CD14-positive monocyte (primary cell): Measurements from ENCODE around the gene TAAR2. TPM values are rescaled to one million over a fixed set of nuclear protein-coding genes. Genes with fewer than 3 reads are reported as not detected.

Experiments
- DNase-seq, 3 donors: peaks; one replicate each; pipeline ENCODE4 v3.0.0-alpha.2; 2011 to 2022
- H2AFZ ChIP-seq: 2 replicates; pipeline ENCODE4 v1.6.0; 2012; ENCODE audit warnings: mild to moderate bottlenecking, low read depth, low read length, inconsistent platforms; ENCODE audit not compliant: insufficient read depth, poor library complexity, severe bottlenecking
- H3K27ac ChIP-seq, 2 donors: 1 replicate in 1 of 2; 2 replicates in 1 of 2; pipeline ENCODE4 v1.5.1; 2012 to 2013; ENCODE audit warnings: low read length in 2 of 2, control low read depth in 1 of 2, inconsistent platforms in 1 of 2, low read depth in 1 of 2, mild to moderate bottlenecking in 1 of 2
- H3K27me3 ChIP-seq, 2 donors: one replicate each; pipeline versions ENCODE4 v1.6.0 to v1.6.1; 2011 to 2013; ENCODE audit warnings: low read length in 2 of 2; ENCODE audit not compliant: control insufficient read depth in 2 of 2, insufficient read depth in 2 of 2
- H3K36me3 ChIP-seq, 2 donors: replicated peaks in 1 of 2; 1 replicate in 1 of 2; 2 replicates in 1 of 2; pipeline versions ENCODE4 v1.5.1 to v1.6.1; 2012 to 2013; ENCODE audit warnings: low read length in 2 of 2, control low read depth in 1 of 2, inconsistent platforms in 1 of 2, mild to moderate bottlenecking in 1 of 2; ENCODE audit not compliant: insufficient read depth in 2 of 2, control insufficient read depth in 1 of 2
- H3K4me1 ChIP-seq, 2 donors: 1 replicate in 1 of 2; 2 replicates in 1 of 2; pipeline versions ENCODE4 v1.5.1 to v1.6.1; 2012 to 2013; ENCODE audit warnings: low read length in 2 of 2, control low read depth in 1 of 2, inconsistent platforms in 1 of 2, mild to moderate bottlenecking in 1 of 2, moderate library complexity in 1 of 2; ENCODE audit not compliant: insufficient read depth in 2 of 2, control insufficient read depth in 1 of 2
- H3K4me2 ChIP-seq: replicated peaks from 2 replicates; pipeline ENCODE3; 2012; ENCODE audit warnings: low read length, moderate library complexity, mild to moderate bottlenecking; ENCODE audit not compliant: poor library complexity, severe bottlenecking; ENCODE audit errors: extremely low read depth
- H3K4me3 ChIP-seq, 3 experiments: fragments of 200-600 bp in 1 of 3; sonication (generic) in 1 of 3; replicated peaks in 1 of 3; 1 replicate in 2 of 3; 2 replicates in 1 of 3; pipeline ENCODE4 v1.5.1; 2011 to 2013; ENCODE audit warnings: low read length in 3 of 3, mild to moderate bottlenecking in 3 of 3, control low read depth in 2 of 3, low read depth in 2 of 3, inconsistent platforms in 1 of 3, moderate library complexity in 1 of 3
- H3K79me2 ChIP-seq: 2 replicates; pipeline ENCODE4 v1.6.0; 2012; ENCODE audit warnings: mild to moderate bottlenecking, control low read depth, inconsistent platforms, low read length, moderate library complexity; ENCODE audit not compliant: insufficient read depth
- H3K9ac ChIP-seq: 2 replicates; pipeline ENCODE4 v1.6.0; 2017; ENCODE audit warnings: low read length, mild to moderate bottlenecking; ENCODE audit not compliant: insufficient read depth, poor library complexity, severe bottlenecking
- H3K9me3 ChIP-seq, 2 donors: replicated peaks in 1 of 2; 1 replicate in 1 of 2; 2 replicates in 1 of 2; pipeline versions ENCODE4 v1.5.1 to v1.6.1; 2012 to 2013; ENCODE audit warnings: low read length in 2 of 2, control low read depth in 1 of 2; ENCODE audit not compliant: control insufficient read depth in 1 of 2, insufficient read depth in 1 of 2
- H4K20me1 ChIP-seq: 2 replicates; pipeline ENCODE4 v1.6.0; 2012; ENCODE audit warnings: mild to moderate bottlenecking, low read length, control low read depth, moderate library complexity; ENCODE audit not compliant: insufficient read depth
- H3K27ac Mint-ChIP-seq, 7 donors: one replicate each; pipeline ENCODE4 v1.8.0; 2020; ENCODE audit warnings: mild to moderate bottlenecking in 7 of 7, mixed read lengths in 7 of 7, moderate library complexity in 6 of 7, inconsistent platforms in 2 of 7
- H3K27me3 Mint-ChIP-seq, 3 donors: one replicate each; pipeline ENCODE4 v1.8.0; 2021 to 2022; ENCODE audit warnings: low read depth in 3 of 3, mild to moderate bottlenecking in 3 of 3, mixed read lengths in 3 of 3, moderate library complexity in 3 of 3, inconsistent platforms in 1 of 3
- H3K36me3 Mint-ChIP-seq, 2 donors: one replicate each; pipeline ENCODE4 v1.8.0; 2020; ENCODE audit warnings: mixed read lengths in 2 of 2, inconsistent platforms in 1 of 2, mild to moderate bottlenecking in 1 of 2
- H3K4me1 Mint-ChIP-seq: one replicate; pipeline ENCODE4 v1.8.0; 2020; ENCODE audit warnings: mild to moderate bottlenecking, mixed read lengths
- H3K4me3 Mint-ChIP-seq, 2 donors: one replicate each; pipeline ENCODE4 v1.8.0; 2020; ENCODE audit warnings: mild to moderate bottlenecking in 2 of 2, mixed read lengths in 2 of 2, moderate library complexity in 1 of 2
- H3K9me3 Mint-ChIP-seq, 7 donors: one replicate each; pipeline ENCODE4 v1.8.0; 2020 to 2022; ENCODE audit warnings: mixed read lengths in 7 of 7, mild to moderate bottlenecking in 6 of 7, moderate library complexity in 6 of 7, inconsistent platforms in 2 of 7
- CTCF ChIP-seq: fragments of 200-600 bp; IDR thresholded peaks from one replicate; pipeline ENCODE4 v1.8.0; 2022; ENCODE audit warnings: antibody characterized with exemption, mild to moderate bottlenecking
- WGBS: methylation state at CpG from one replicate; pipeline ENCODE4 v1.1.5; 2013; ENCODE audit warnings: missing lambda C conversion rate; ENCODE audit not compliant: insufficient coverage; 5-methylcytosine and 5-hydroxymethylcytosine counted together
- intact Hi-C, 2 donors: fragments of 100-400 bp; cut with micrococcal nuclease; formaldehyde crosslinking; loops; one replicate each; pipeline versions ENCODE4 v1.15.0 to v1.15.1; 2023
- polyA plus RNA-seq, 3 donors: library from polyadenylated mRNA; depleted of rRNA in 1 of 3; unstranded in 2 of 3; stranded (reverse) in 1 of 3; fragments of 300-500 nt in 2 of 3; fragments of >200 nt in 1 of 3; fragmentation: Illumina TruSeq in 2 of 3; gene quantifications; 1 replicate in 2 of 3; 2 replicates in 1 of 3; pipeline ENCODE4 v1.2.3, GENCODE V29; 2012 to 2021

The TAAR2 gene
- polyA plus RNA-seq, 3 donors, result not detected

DNA sequence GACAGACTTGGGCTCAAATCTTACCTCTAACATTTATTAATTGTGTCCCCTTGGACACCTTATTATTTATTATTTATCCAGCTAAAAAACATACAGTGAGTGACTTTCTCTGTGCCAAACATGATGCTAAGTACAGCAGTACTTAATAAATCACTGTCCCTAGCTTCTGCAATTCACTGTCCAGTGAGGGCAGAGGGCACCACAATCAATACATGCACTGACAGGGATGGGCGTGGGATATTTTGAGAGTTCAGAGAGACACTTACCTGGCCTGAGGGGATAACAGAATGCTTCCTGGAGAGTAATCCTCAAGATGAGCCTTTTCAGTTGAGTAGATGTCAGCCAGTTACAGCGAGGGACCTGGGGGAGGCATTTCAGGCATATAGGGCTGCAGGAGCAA lies 9.3 kb upstream of the TAAR2 start:
- no peak overlapping the region for H2AFZ ChIP-seq
- WGBS, result 100% methylated on average over 1 of the region's 2 CpGs
- TF ChIP-seq CTCF, result no peak

DNA sequence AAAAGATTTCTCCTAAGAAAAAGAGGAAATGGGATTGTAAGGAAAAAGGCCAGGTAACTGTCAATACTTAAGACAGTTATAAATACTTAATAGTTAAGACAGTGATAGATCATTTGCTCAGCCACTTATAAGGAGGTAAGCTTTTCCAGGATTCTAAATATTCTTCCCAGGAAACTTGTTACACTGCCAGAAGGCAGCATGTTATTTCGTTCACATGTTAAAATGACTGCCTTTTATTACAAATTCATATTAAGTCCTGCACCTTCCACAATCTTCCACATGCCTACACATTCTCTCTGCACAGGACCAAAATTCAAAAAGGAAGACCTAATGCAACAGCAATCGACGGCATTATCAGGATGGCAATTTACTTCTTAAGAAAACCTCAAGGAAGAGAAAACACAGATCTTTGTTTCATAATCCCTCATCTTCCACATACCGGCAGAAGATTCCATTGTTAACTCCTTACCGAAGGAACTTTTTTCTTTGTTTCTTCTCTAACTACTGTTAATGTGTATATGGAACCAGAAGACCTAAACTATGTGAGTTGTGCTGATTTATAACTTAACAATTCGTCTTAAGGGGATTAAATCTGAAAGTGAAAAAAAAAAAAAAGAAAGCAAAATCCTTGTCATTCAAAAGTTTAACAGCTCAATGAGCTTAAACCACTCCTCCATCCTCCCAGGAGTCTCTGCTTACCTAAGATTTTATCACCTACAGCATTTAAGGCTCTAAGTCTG lies 799 bp downstream of the TAAR2 start:
- Histone ChIP-seq H3K36me3 (no peaks in the 10 kb centered on the region), H3K4me1 (no peaks in the 10 kb centered on the region), H3K27ac (no peak overlapping the region), H4K20me1 (no peaks in the 10 kb centered on the region), H3K27me3 (peaks cover 0 to 3% of the 10 kb centered on the region in 2 donors), H3K4me3 (no peak overlapping the region), H3K9me3 (no peaks in the 10 kb centered on the region), H3K9ac (no peak overlapping the region), H3K79me2 (no peaks in the 10 kb centered on the region), H2AFZ (no peak overlapping the region), H3K4me2 (no peak overlapping the region)
- Mint-ChIP-seq H3K27me3 (peaks cover 0 to 6% (median 3%) of the 10 kb centered on the region in 3 donors), H3K4me3 (no peak overlapping the region), H3K9me3 (peaks cover 1 to 7% (median 3%) of the 10 kb centered on the region in 7 donors), H3K27ac (peak overlapping the region in 1 of 7 donors; percentile 68), H3K4me1 (no peaks in the 10 kb centered on the region), H3K36me3 (no peaks in the 10 kb centered on the region)
- WGBS, result 64% methylated on average over 3 of the region's 6 CpGs
- TF ChIP-seq CTCF, result no peak
- no peak for DNase-seq
- intact Hi-C loops, result no loop called here

More for the DNA sequence above, 9.3 kb upstream of the TAAR2 start:
- Mint-ChIP-seq H3K4me1 (no peaks in the 10 kb centered on the region), H3K4me3 (no peak overlapping the region), H3K27me3 (peaks cover 2 to 11% (median 6%) of the 10 kb centered on the region in 3 donors), H3K27ac (no peak overlapping the region), H3K9me3 (peaks cover 4 to 15% (median 9%) of the 10 kb centered on the region in 7 donors), H3K36me3 (no peaks in the 10 kb centered on the region)
- DNase-seq, result no peak
- H3K27ac ChIP-seq, result no peak overlapping the region
- no peak overlapping the region for H3K9ac ChIP-seq
- H3K27me3 ChIP-seq, result no peaks in the 10 kb centered on the region
- H3K4me2 ChIP-seq, result no peak overlapping the region
- H3K4me1 ChIP-seq, result no peaks in the 10 kb centered on the region
- intact Hi-C loops, result no loop called here
- no peaks in the 10 kb centered on the region for H3K36me3 ChIP-seq
- no peaks in the 10 kb centered on the region for H3K9me3 ChIP-seq
- no peaks in the 10 kb centered on the region for H4K20me1 ChIP-seq
- H3K4me3 ChIP-seq, result no peak overlapping the region
- no peaks in the 10 kb centered on the region for H3K79me2 ChIP-seq
